K562 (cell line): ENCODE measurements around the gene SLC1A3. TPM values are rescaled to one million over a fixed set of nuclear protein-coding genes. Genes with fewer than 3 reads are reported as not detected.

Source experiments
- ATAC-seq: fragments of 200-7000 bp; cut with Tn5 transposase; 3 replicates; pipeline ENCODE4 v1.9.1; 2020; ENCODE audit warnings: moderate library complexity
- BruUV-seq: library from RNA; stranded (reverse); fragments of 400-500 nt; replicated peaks from 2 replicates; lab custom pipeline; 2021; lab: Mats Ljungman, UMichigan
- CTCF ChIA-PET: fragments of 300-600 bp; formaldehyde crosslinking; extraction: SDS; loops from one replicate; lab custom pipeline; 2021; ENCODE audit warnings: low intra/inter-chr PET ratio; lab: Yijun Ruan, JAX
- POLR2A ChIA-PET: fragments of 300-600, 350-650 bp; sonication (Branson Sonifier 250); formaldehyde crosslinking; extraction: SDS; loops from one replicate; lab custom pipeline; 2021; ENCODE audit warnings: antibody characterized with exemption, inconsistent platforms; lab: Yijun Ruan, JAX
- DNase-seq, 4 experiments: peaks; one replicate each; pipeline versions ENCODE4 v3.0.0 to v3.0.0-alpha.2; 2011 to 2018; ENCODE audit warnings: low spot score in 3 of 4, mixed read lengths in 3 of 4; ENCODE audit errors: extremely low read depth in 1 of 4
- FAIRE-seq: peaks from 2 replicates; lab custom pipeline; 2011; peaks lifted over from hg19 to GRCh38; lab: Jason Lieb, UNC
- H2AFZ ChIP-seq: 2 replicates; pipeline ENCODE4 v1.6.0; 2011; ENCODE audit warnings: low read depth, low read length, control low read depth, inconsistent platforms
- H3K27ac ChIP-seq: fragments of 200-600 bp; 3 replicates; pipeline ENCODE4 v1.8.0; 2011; ENCODE audit warnings: low read depth, mild to moderate bottlenecking, control low read depth, inconsistent platforms, low read length, moderate library complexity, mixed read lengths; ENCODE audit errors: extremely low read depth
- H3K27me3 ChIP-seq, 2 experiments: fragments of 300-600 bp in 1 of 2; 2 replicates in 1 of 2; 3 replicates in 1 of 2; pipeline versions ENCODE4 v1.6.0 to v1.8.0; 2011; ENCODE audit warnings: inconsistent platforms in 2 of 2, low read length in 2 of 2, mild to moderate bottlenecking in 1 of 2, mixed read lengths in 1 of 2, moderate library complexity in 1 of 2; ENCODE audit not compliant: control insufficient read depth in 2 of 2, insufficient read depth in 2 of 2
- H3K36me3 ChIP-seq: fragments of 300-600 bp; 3 replicates; pipeline ENCODE4 v1.8.0; 2011; ENCODE audit warnings: mild to moderate bottlenecking, low read length, inconsistent platforms; ENCODE audit not compliant: control insufficient read depth, insufficient read depth
- H3K4me1 ChIP-seq, 2 experiments: fragments of 200-600 bp in 1 of 2; replicated peaks in 1 of 2; 2 replicates in 1 of 2; 3 replicates in 1 of 2; pipeline versions ENCODE4 v1.5.1 to v1.8.0; 2011; ENCODE audit warnings: inconsistent platforms in 2 of 2, low read length in 2 of 2, mild to moderate bottlenecking in 1 of 2, mixed read lengths in 1 of 2, moderate library complexity in 1 of 2; ENCODE audit not compliant: control insufficient read depth in 2 of 2, insufficient read depth in 2 of 2
- H3K4me2 ChIP-seq: 2 replicates; pipeline ENCODE4 v1.6.1; 2011; ENCODE audit warnings: low read length, control low read depth, inconsistent platforms, mixed read lengths; ENCODE audit not compliant: insufficient read depth
- H3K4me3 ChIP-seq: fragments of 200-600 bp; sonication (generic), shearing (Covaris generic); 2 replicates; pipeline ENCODE4 v1.5.1; 2016; ENCODE audit warnings: control low read depth, inconsistent platforms
- H3K79me2 ChIP-seq: fragments of 200-600 bp; 3 replicates; pipeline ENCODE4 v1.8.0; 2011; ENCODE audit warnings: low read length, inconsistent platforms; ENCODE audit not compliant: control insufficient read depth, insufficient read depth
- H3K9ac ChIP-seq, 2 experiments: 2 replicates each; pipeline versions ENCODE4 v1.6.0 to v1.6.1; 2011; ENCODE audit warnings: low read depth in 2 of 2, low read length in 2 of 2, control low read depth in 1 of 2, inconsistent platforms in 1 of 2, mild to moderate bottlenecking in 1 of 2, mixed read lengths in 1 of 2; ENCODE audit not compliant: insufficient read depth in 1 of 2
- H3K9me1 ChIP-seq: one replicate; pipeline ENCODE4 v1.6.0; 2011; ENCODE audit warnings: inconsistent platforms, mild to moderate bottlenecking, low read length, moderate library complexity; ENCODE audit not compliant: control insufficient read depth, insufficient read depth
- H3K9me3 ChIP-seq: replicated peaks from 2 replicates; pipeline ENCODE4 v1.5.1; 2011; ENCODE audit warnings: low read depth, low read length, inconsistent platforms; ENCODE audit not compliant: control insufficient read depth, insufficient read depth
- H4K20me1 ChIP-seq: replicated peaks from 2 replicates; pipeline ENCODE4 v1.6.1; 2011; ENCODE audit warnings: low read length, inconsistent platforms, mixed read lengths; ENCODE audit not compliant: control insufficient read depth, insufficient read depth
- CBFA2T3 ChIP-seq: fragments of 450-650 bp; IDR thresholded peaks from 2 replicates; pipeline ENCODE4 v1.6.1; 2017
- CBFB ChIP-seq: sonication (generic); formaldehyde crosslinking; IDR thresholded peaks from 2 replicates; pipeline ENCODE4 v1.4.0; 2020; ENCODE audit warnings: mild to moderate bottlenecking, missing genetic modification reagents
- E2F1 ChIP-seq: sonication (generic); formaldehyde crosslinking; IDR thresholded peaks from 2 replicates; pipeline ENCODE4 v1.8.1; 2023; ENCODE audit warnings: mild to moderate bottlenecking, missing genetic modification reagents, moderate library complexity
- E4F1 ChIP-seq: fragments of 250-450 bp; sonication (Bioruptor Pico); IDR thresholded peaks from 2 replicates; pipeline ENCODE4 v1.5.0; 2021; ENCODE audit warnings: mild to moderate bottlenecking, borderline replicate concordance
- MAFF ChIP-seq: IDR thresholded peaks from 2 replicates; pipeline ENCODE4 v1.6.1; 2012; ENCODE audit warnings: low read length, improper control_type of control experiment
- TARDBP ChIP-seq: fragments of 450-650 bp; IDR thresholded peaks from 2 replicates; pipeline ENCODE4 v1.6.1; 2016
- ZNF165 ChIP-seq: fragments of 250-450 bp; sonication (Bioruptor Pico); IDR thresholded peaks from 2 replicates; pipeline ENCODE4 v1.4.0; 2020; ENCODE audit warnings: borderline replicate concordance
- ZNF79 ChIP-seq: fragments of 250-450 bp; sonication (Bioruptor Pico); IDR thresholded peaks from 2 replicates; pipeline ENCODE4 v1.4.0; 2020; ENCODE audit warnings: low read depth, mild to moderate bottlenecking, moderate library complexity
- WGBS: fragments of 100-300 bp; shearing (Covaris generic); methylation state at CpG from one replicate; pipeline ENCODE4 v1.1.6; 2016; ENCODE audit warnings: low coverage, mixed read lengths; ENCODE audit not compliant: insufficient coverage; ENCODE audit errors: missing lambda C conversion rate; 5-methylcytosine and 5-hydroxymethylcytosine counted together
- in situ Hi-C: fragments of 300-500 bp; cut with MboI; formaldehyde crosslinking; loops from 4 replicates; pipeline ENCODE4 v1.15.0; 2018; ENCODE audit warnings: inconsistent platforms, mixed read lengths
- intact Hi-C: fragments of 100-400 bp; cut with micrococcal nuclease; formaldehyde crosslinking; loops from 2 replicates; pipeline ENCODE4 v1.14.2; 2022
- polyA plus RNA-seq, 8 experiments: library from polyadenylated mRNA; depleted of rRNA in 4 of 8; stranded (reverse) in 5 of 8; unstranded in 3 of 8; fragments of >200 nt; fragmentation: Nextera tagmentation in 2 of 8; fragmentation: Illumina TruSeq in 1 of 8; extraction: Ambion mirVana in 2 of 8; extraction: Trizol in 1 of 8; gene quantifications; 2 replicates each; pipeline versions ENCODE4 v1.2.1 to v1.2.3, GENCODE V29; 2011 to 2014; ENCODE audit warnings: inconsistent platforms in 1 of 8, missing spikeins in 1 of 8
- total RNA-seq, 7 experiments: library from RNA; depleted of rRNA in 6 of 7; stranded (reverse); fragments of >200 nt in 6 of 7; fragmentation: Illumina TruSeq in 2 of 7; extraction: Trizol in 2 of 7; gene quantifications; 2 replicates each; pipeline versions ENCODE4 v1.2.1 to v1.2.3, GENCODE V29; 2011 to 2021; ENCODE audit warnings: low replicate concordance in 1 of 7

SLC1A3 gene
- total and polyA plus RNA-seq, 9 of the 15 experiments (the other 6 are each of a cell fraction or from before 2014, with no cell fraction given), result 0.13 TPM; not detected in 8

- Histone ChIP-seq H3K79me2 (no peaks in the 10 kb centered on the region), H3K4me1 (no peaks in the 10 kb centered on the region), H3K4me3 (no peak overlapping the region), H3K4me2 (no peak overlapping the region), H3K9me3 (no peaks in the 10 kb centered on the region), H2AFZ (no peak overlapping the region)
- in situ Hi-C loops, result no loop called here
- WGBS, result 0% methylated on average over 8 of the region's 8 CpGs
- TF ChIP-seq MAFF (no peak), CBFA2T3 (no peak), ZNF165 (no peak), E2F1 (CRISPR knock-in tag) (no peak), ZNF79 (CRISPR knock-in tag) (no peak), CBFB (no peak), TARDBP (no peak), E4F1 (CRISPR knock-in tag) (no peak)
- TF ChIP-seq, all 486 proteins: peak for 0
- intact Hi-C loops, result no loop called here
- no peaks in the 10 kb centered on the region for H4K20me1 ChIP-seq
- H3K9me1 ChIP-seq, result no peaks in the 10 kb centered on the region
- CTCF ChIA-PET, result no interaction called here
- H3K36me3 ChIP-seq, result no peaks in the 10 kb centered on the region
- ATAC-seq (no peak), DNase-seq (no peak), FAIRE-seq (no peak)
- H3K9ac ChIP-seq, result no peak overlapping the region
- H3K27ac ChIP-seq, result no peak overlapping the region
- peaks cover 16% of the 10 kb centered on the region in 2 experiments; a peak in 4 of 5 replicates for H3K27me3 ChIP-seq
- BruUV-seq, result no TSS peak
- POLR2A ChIA-PET, result interaction anchor here (0.7 kb wide), 1 partner anchor 550 kb away, joined by 4 read pairs; no protein-coding TSS in a partner anchor
Measured at GRCh38 chr5:36658038-36658756, 51.8 kb downstream of the SLC1A3 start.
